ENCODE results near the gene SLC12A6. TPM values are rescaled to one million over a fixed set of nuclear protein-coding genes. Genes with fewer than 3 reads are reported as not detected.

Gene SLC12A6
- total RNA-seq, 1 experiment from 2014 or later, result 8.9 TPM

DNA sequence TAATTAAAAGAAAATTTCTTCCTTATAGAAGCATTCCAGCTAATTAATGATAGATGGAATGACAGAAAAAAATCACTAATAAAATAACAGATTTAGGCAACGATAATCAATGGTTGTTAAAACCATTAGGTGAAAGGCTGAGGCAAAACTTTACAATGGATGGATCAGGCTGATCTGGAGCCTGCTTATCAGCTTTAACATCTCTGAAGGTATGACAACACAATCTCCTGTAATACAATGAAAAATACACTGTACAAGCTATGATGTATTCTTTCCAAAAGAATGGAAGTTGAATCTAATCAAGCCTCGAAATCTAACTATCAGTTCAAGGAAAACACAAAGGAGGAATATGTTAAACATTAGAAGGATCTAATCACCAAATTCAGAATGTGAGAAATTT lies 73.5 kb downstream of the SLC12A6 start:
- no peaks in the 10 kb centered on the region for H3K4me1 Mint-ChIP-seq (ENCODE audit: low read depth, unreplicated experiment)
- no peaks in the 10 kb centered on the region for H3K9me3 Mint-ChIP-seq (ENCODE audit: unreplicated experiment)
- peaks cover 8% of the 10 kb centered on the region for H3K4me1 ChIP-seq
- H3K27me3 ChIP-seq (replicated peaks; ENCODE audit: control insufficient read depth, insufficient read depth, low read length), result no peaks in the 10 kb centered on the region
- H3K36me3 ChIP-seq (ENCODE audit: control insufficient read depth, insufficient read depth, low read length), result no peaks in the 10 kb centered on the region
- no peak overlapping the region for H3K27ac Mint-ChIP-seq (ENCODE audit: unreplicated experiment)
- H3K36me3 Mint-ChIP-seq (ENCODE audit: insufficient read depth, unreplicated experiment), result no peaks in the 10 kb centered on the region
- H3K4me3 ChIP-seq (ENCODE audit: low read depth, low read length), result no peak overlapping the region
- no peaks in the 10 kb centered on the region for H3K27me3 Mint-ChIP-seq (ENCODE audit: insufficient read depth, unreplicated experiment)
- H3K9me3 ChIP-seq, result no peaks in the 10 kb centered on the region
- intact Hi-C loops (cut with micrococcal nuclease; ENCODE audit: unreplicated experiment), result no loop called here
- ChIA-PET CTCF (no interaction called here), POLR2A (no interaction called here)
- H3K4me3 Mint-ChIP-seq (ENCODE audit: unreplicated experiment), result no peak overlapping the region
- no peak for DNase-seq
- TF ChIP-seq, protein P1, sequence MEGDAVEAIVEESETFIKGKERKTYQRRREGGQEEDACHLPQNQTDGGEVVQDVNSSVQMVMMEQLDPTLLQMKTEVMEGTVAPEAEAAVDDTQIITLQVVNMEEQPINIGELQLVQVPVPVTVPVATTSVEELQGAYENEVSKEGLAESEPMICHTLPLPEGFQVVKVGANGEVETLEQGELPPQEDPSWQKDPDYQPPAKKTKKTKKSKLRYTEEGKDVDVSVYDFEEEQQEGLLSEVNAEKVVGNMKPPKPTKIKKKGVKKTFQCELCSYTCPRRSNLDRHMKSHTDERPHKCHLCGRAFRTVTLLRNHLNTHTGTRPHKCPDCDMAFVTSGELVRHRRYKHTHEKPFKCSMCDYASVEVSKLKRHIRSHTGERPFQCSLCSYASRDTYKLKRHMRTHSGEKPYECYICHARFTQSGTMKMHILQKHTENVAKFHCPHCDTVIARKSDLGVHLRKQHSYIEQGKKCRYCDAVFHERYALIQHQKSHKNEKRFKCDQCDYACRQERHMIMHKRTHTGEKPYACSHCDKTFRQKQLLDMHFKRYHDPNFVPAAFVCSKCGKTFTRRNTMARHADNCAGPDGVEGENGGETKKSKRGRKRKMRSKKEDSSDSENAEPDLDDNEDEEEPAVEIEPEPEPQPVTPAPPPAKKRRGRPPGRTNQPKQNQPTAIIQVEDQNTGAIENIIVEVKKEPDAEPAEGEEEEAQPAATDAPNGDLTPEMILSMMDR (IDR thresholded peaks at IDR 0.05; ENCODE audit: insufficient read depth in 1 of 2, low read depth in 1 of 2, low read length in 1 of 2, severe bottlenecking in 1 of 2, unreplicated experiment in 1 of 2), result no peak
- BruUV-seq (replicated peaks), result no TSS peak

DNA sequence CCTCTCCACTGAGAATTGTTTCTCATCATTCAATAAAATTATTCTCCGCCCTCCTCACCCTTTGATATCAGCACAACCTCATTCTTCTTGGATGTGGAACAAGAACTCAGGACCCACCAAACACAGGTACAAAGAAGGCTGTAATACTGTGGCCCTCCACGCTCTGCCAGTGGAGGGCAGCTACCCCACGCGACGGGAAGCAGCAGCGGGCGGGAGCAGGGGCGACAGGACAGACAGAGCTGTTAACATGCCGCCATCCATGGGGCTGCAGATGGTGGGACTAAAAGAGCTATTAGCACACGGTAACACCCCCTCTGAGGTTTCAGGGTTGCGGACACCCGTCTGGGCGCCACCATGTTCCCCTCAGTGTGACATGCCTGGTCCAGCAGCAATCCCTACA lies 75.2 kb downstream of the SLC12A6 start:
- POLR2A ChIA-PET, result no interaction called here
- no peaks in the 10 kb centered on the region for H3K36me3 Mint-ChIP-seq (ENCODE audit: insufficient read depth, unreplicated experiment)
- no peaks in the 10 kb centered on the region for H3K36me3 ChIP-seq (ENCODE audit: control insufficient read depth, insufficient read depth, low read length)
- CTCF ChIA-PET, result no interaction called here
- H3K4me1 Mint-ChIP-seq (ENCODE audit: low read depth, unreplicated experiment), result no peaks in the 10 kb centered on the region
- H3K4me1 ChIP-seq, result peaks cover 8% of the 10 kb centered on the region
- H3K4me3 ChIP-seq (ENCODE audit: low read depth, low read length), result no peak overlapping the region
- DNase-seq, result no peak
- no peaks in the 10 kb centered on the region for H3K9me3 ChIP-seq
- H3K4me3 Mint-ChIP-seq (ENCODE audit: unreplicated experiment), result no peak overlapping the region
- no peaks in the 10 kb centered on the region for H3K27me3 Mint-ChIP-seq (ENCODE audit: insufficient read depth, unreplicated experiment)
- no peaks in the 10 kb centered on the region for H3K27me3 ChIP-seq (replicated peaks; ENCODE audit: control insufficient read depth, insufficient read depth, low read length)
- intact Hi-C loops (cut with micrococcal nuclease; ENCODE audit: unreplicated experiment), result no loop called here
- H3K9me3 Mint-ChIP-seq (ENCODE audit: unreplicated experiment), result no peaks in the 10 kb centered on the region
- TF ChIP-seq, protein P1 (IDR thresholded peaks at IDR 0.05; ENCODE audit: insufficient read depth in 1 of 2, low read depth in 1 of 2, low read length in 1 of 2, severe bottlenecking in 1 of 2, unreplicated experiment in 1 of 2), result no peak
- no peak overlapping the region for H3K27ac Mint-ChIP-seq (ENCODE audit: unreplicated experiment)
- no TSS peak for BruUV-seq (replicated peaks)

DNA sequence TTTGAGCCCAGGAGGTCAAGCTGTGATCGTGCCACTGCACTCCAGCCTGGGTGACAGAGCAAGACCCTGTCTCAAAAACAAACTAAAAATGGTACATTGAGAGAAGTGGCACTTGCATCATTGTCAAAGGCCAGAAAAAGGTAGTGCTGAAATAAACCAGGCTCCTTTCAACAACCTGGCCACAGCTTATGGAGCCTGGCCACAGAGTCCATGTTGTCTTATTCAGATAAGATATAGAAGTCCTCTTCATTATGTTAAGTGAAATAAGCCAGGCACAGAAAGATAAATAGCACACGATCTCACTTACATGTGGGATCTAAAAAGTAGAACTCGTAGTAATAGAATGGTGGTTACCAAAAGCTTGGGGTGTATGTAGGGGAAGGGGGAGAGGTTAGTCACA lies 78.0 kb downstream of the SLC12A6 start:
- Mint-ChIP-seq H3K4me1 (ENCODE audit: low read depth, unreplicated experiment) (peaks cover 10% of the 10 kb centered on the region), H3K27me3 (ENCODE audit: insufficient read depth, unreplicated experiment) (no peaks in the 10 kb centered on the region), H3K9me3 (ENCODE audit: unreplicated experiment) (no peaks in the 10 kb centered on the region), H3K27ac (ENCODE audit: unreplicated experiment) (no peak overlapping the region), H3K4me3 (ENCODE audit: unreplicated experiment) (no peak overlapping the region), H3K36me3 (ENCODE audit: insufficient read depth, unreplicated experiment) (no peaks in the 10 kb centered on the region)
- H3K27me3 ChIP-seq (replicated peaks; ENCODE audit: control insufficient read depth, insufficient read depth, low read length), result no peaks in the 10 kb centered on the region
- no peak overlapping the region for H3K4me3 ChIP-seq (ENCODE audit: low read depth, low read length)
- intact Hi-C loops (cut with micrococcal nuclease; ENCODE audit: unreplicated experiment), result no loop called here
- DNase-seq, result no peak
- peaks cover 8% of the 10 kb centered on the region for H3K4me1 ChIP-seq
- TF ChIP-seq, protein P1 (IDR thresholded peaks at IDR 0.05; ENCODE audit: insufficient read depth in 1 of 2, low read depth in 1 of 2, low read length in 1 of 2, severe bottlenecking in 1 of 2, unreplicated experiment in 1 of 2), result no peak
- no peaks in the 10 kb centered on the region for H3K9me3 ChIP-seq
- POLR2A ChIA-PET, result no interaction called here
- no peaks in the 10 kb centered on the region for H3K36me3 ChIP-seq (ENCODE audit: control insufficient read depth, insufficient read depth, low read length)
- no TSS peak for BruUV-seq (replicated peaks)
- CTCF ChIA-PET, result no interaction called here

Measured in Caco-2 (cell line).